HL-60 (cell line): ENCODE data around the gene TBXAS1.

Experiments used
- DNase-seq, 2 experiments: peaks; one replicate each; pipeline ENCODE4 v3.0.0-alpha.2; 2010 to 2020; ENCODE audit warnings: low read depth in 1 of 2, low spot score in 1 of 2
- H3K27ac ChIP-seq: fragments of 250-450 bp; sonication (Bioruptor Pico); replicated peaks from 2 replicates; pipeline ENCODE4 v1.5.1; 2020; ENCODE audit warnings: mild to moderate bottlenecking, moderate library complexity
- H3K27me3 ChIP-seq: fragments of 250-450 bp; sonication (Bioruptor Pico); 2 replicates; pipeline ENCODE4 v1.5.1; 2021; ENCODE audit warnings: mild to moderate bottlenecking, moderate library complexity; ENCODE audit not compliant: insufficient read depth, poor library complexity, severe bottlenecking
- H3K4me3 ChIP-seq: replicated peaks from 2 replicates; pipeline ENCODE4 v1.5.1; 2011; ENCODE audit warnings: mild to moderate bottlenecking, control low read depth, low read length; ENCODE audit not compliant: insufficient read depth
- GABPA ChIP-seq: IDR thresholded peaks from 2 replicates; pipeline ENCODE4 v1.6.1; 2012; ENCODE audit warnings: low read depth
- POLR2AphosphoS5 ChIP-seq: IDR thresholded peaks from 2 replicates; pipeline ENCODE4 v1.6.1; 2012; ENCODE audit warnings: low read depth
- SPI1 ChIP-seq: IDR thresholded peaks from 2 replicates; pipeline ENCODE4 v1.6.1; 2012; ENCODE audit warnings: low read depth, mild to moderate bottlenecking, borderline replicate concordance
- long read RNA-seq: library from polyadenylated mRNA; unstranded; transcript quantifications from one replicate; pipeline ENCODE4 v2.0.0, GENCODE V29; 2020
- TF ChIP-seq, protein P1 (sequence below): IDR thresholded peaks from 2 replicates; pipeline ENCODE4 v1.6.1; 2012; ENCODE audit warnings: low read depth; ENCODE audit not compliant: insufficient replicate concordance
- TF ChIP-seq, protein P2 (sequence below): IDR thresholded peaks from one replicate; pipeline ENCODE4 v1.5.1; 2011; ENCODE audit warnings: low read length, control low read depth, inconsistent platforms; ENCODE audit not compliant: insufficient read depth

Gene TBXAS1
- long read RNA-seq, transcript TBXAS1-208 (13 exons, 1,963 nt): major isoform, 478 of 661 reads
- long read RNA-seq, transcript TBXAS1-202 (12 exons, 1,792 nt): minor isoform, 10 of 661 reads
- long read RNA-seq, partial matches to known transcripts: 97 of 661 reads
- long read RNA-seq, other reads (novel, unspliced or antisense): 70 of 661 reads

DNA sequence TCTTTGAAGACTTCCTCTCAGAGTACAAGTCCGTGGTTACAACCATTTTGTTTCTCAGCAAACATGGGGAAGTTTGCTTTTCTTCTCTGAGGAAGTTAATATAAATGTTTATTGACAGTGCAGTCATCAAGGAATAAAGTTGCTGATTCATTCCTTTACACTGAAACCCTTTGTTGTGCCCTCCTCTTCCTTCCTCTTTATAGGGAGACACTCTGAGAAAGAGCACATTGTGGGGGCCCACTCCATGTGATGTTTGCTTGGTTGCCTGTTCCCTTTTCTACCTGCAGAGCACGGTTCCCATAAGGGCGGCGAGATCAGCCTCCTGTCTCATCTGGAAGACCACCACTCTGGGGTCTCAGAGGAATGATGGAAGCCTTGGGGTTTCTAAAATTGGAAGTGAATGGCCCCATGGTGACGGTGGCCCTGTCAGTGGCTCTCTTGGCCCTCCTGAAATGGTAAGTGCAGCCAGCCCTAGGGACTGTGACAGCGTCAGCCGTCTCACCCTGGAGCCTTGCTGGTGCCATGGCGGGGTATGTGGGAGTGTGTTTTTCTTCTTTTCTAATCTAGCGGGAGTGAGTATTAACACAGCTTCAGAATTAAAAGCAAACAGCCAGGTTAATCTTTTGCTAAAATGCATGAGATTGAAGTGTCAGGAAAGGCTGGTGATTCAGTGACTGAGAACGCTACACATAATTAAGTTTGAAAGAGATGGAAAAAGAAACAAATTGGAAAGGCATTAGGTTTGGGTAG, at the start of gene TBXAS1:
Gene TBXAS1, plus strand, starts transcription at position 240 of the 750 bp plus-strand sequence. Its CDS starts 127 bp downstream, at position 367.
- Histone ChIP-seq H3K27me3 (no peaks in the 10 kb centered on the region), H3K4me3 (peak within 1 kb of the TSS; percentile 40), H3K27ac (peak within 1 kb of the TSS; percentile 84)
- TF ChIP-seq, protein P1, sequence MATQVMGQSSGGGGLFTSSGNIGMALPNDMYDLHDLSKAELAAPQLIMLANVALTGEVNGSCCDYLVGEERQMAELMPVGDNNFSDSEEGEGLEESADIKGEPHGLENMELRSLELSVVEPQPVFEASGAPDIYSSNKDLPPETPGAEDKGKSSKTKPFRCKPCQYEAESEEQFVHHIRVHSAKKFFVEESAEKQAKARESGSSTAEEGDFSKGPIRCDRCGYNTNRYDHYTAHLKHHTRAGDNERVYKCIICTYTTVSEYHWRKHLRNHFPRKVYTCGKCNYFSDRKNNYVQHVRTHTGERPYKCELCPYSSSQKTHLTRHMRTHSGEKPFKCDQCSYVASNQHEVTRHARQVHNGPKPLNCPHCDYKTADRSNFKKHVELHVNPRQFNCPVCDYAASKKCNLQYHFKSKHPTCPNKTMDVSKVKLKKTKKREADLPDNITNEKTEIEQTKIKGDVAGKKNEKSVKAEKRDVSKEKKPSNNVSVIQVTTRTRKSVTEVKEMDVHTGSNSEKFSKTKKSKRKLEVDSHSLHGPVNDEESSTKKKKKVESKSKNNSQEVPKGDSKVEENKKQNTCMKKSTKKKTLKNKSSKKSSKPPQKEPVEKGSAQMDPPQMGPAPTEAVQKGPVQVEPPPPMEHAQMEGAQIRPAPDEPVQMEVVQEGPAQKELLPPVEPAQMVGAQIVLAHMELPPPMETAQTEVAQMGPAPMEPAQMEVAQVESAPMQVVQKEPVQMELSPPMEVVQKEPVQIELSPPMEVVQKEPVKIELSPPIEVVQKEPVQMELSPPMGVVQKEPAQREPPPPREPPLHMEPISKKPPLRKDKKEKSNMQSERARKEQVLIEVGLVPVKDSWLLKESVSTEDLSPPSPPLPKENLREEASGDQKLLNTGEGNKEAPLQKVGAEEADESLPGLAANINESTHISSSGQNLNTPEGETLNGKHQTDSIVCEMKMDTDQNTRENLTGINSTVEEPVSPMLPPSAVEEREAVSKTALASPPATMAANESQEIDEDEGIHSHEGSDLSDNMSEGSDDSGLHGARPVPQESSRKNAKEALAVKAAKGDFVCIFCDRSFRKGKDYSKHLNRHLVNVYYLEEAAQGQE: no peak
- peak; percentile 75; the same call in 1 of the 2 replicates for TF ChIP-seq SPI1
- TF ChIP-seq POLR2AphosphoS5: peak; percentile 66
- peak; percentile 87 to 90 for DNase-seq

DNA sequence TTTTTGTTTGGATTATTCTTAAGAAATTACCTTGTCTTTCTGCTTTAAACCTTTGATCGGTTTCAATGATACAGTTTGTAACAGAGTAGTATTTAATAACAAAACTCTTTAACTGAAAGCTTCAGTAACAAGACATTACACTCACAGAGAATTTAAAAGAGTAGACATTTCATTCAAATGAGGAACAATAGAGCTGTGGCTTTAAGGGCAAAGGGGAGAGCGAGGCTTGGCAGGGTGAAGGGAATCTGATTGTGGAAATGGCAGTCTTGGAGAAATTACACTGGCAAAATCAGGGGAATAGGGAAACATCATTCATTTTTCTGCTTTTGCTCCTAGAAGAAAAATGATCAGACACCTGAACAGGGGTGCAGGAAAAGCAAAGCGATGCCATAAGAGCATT, 46.1 kb upstream of the TBXAS1 start:
- Histone ChIP-seq H3K27ac (no peak overlapping the region), H3K4me3 (no peak overlapping the region), H3K27me3 (no peaks in the 10 kb centered on the region)
- DNase-seq: no peak
- TF ChIP-seq GABPA (no peak), POLR2AphosphoS5 (no peak), SPI1 (no peak)
- TF ChIP-seq, protein P1: no peak
- TF ChIP-seq, protein P2, sequence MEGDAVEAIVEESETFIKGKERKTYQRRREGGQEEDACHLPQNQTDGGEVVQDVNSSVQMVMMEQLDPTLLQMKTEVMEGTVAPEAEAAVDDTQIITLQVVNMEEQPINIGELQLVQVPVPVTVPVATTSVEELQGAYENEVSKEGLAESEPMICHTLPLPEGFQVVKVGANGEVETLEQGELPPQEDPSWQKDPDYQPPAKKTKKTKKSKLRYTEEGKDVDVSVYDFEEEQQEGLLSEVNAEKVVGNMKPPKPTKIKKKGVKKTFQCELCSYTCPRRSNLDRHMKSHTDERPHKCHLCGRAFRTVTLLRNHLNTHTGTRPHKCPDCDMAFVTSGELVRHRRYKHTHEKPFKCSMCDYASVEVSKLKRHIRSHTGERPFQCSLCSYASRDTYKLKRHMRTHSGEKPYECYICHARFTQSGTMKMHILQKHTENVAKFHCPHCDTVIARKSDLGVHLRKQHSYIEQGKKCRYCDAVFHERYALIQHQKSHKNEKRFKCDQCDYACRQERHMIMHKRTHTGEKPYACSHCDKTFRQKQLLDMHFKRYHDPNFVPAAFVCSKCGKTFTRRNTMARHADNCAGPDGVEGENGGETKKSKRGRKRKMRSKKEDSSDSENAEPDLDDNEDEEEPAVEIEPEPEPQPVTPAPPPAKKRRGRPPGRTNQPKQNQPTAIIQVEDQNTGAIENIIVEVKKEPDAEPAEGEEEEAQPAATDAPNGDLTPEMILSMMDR: no peak

DNA sequence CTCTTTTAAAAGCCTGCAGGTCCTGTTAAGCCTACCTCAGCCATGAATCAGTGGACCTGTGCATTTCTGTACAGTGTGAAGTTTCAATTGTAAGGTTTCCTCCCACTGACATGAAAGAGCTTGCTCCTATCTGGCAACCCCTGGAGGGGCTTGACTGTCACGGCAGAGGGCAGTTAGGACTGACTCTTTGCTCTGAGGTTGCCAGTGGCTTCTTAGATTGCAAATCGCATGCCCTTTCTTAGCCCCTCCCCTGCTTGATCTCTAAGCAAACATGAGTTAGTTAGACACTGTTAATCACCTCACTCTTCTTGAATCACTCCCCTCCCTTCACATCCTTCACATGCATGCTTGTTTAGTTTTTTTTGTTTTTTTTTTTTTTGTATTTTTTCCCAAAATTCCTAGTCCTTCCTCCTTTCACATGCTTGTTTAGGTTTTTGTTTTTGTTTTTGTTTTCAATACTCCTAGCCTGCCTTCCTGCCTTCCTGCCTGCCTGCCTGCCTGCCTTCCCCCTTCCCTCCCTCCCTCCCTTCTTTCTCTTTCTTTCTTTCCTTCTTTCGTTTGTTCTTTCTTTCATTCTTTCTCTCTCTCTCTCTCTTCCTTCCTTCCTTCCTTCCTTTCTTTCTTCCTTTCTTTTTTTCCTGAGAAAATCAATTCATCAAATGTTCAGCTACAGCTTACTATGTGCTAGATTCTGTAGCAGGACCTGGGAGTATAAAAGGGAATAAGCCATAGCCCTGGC, 45.2 kb upstream of the TBXAS1 start:
- DNase-seq: no peak
- TF ChIP-seq POLR2AphosphoS5 (no peak), SPI1 (no peak), GABPA (no peak)
- TF ChIP-seq, protein P1: no peak
- TF ChIP-seq, protein P2: no peak
- H3K4me3 ChIP-seq: no peak overlapping the region
- H3K27me3 ChIP-seq: no peaks in the 10 kb centered on the region
- H3K27ac ChIP-seq: no peak overlapping the region
